Skeletal muscle tissue (tissue), 4 donors: ENCODE results near the gene SNX24. TPM values are rescaled to one million over a fixed set of nuclear protein-coding genes. Genes with fewer than 3 reads are reported as not detected.
"Not testable (repeated sequence)": the region's sequence is repeated elsewhere in the genome, so short reads cannot be mapped to it uniquely, and the experiment has no call there.

ENCODE experiments used
- H3K27ac ChIP-seq: one replicate; pipeline ENCODE4 v1.7.0; 2013; ENCODE audit warnings: mild to moderate bottlenecking, low read depth, low read length, inconsistent platforms
- H3K27me3 ChIP-seq, 3 donors: one replicate each; pipeline ENCODE4 v1.7.0; 2013; ENCODE audit warnings: low read length in 3 of 3; ENCODE audit not compliant: control insufficient read depth in 3 of 3, insufficient read depth in 3 of 3
- H3K36me3 ChIP-seq, 3 donors: one replicate each; pipeline ENCODE4 v1.7.0; 2013; ENCODE audit warnings: low read length in 3 of 3; ENCODE audit not compliant: control insufficient read depth in 3 of 3, insufficient read depth in 3 of 3
- H3K4me1 ChIP-seq, 3 donors: one replicate each; pipeline ENCODE4 v1.7.0; 2013; ENCODE audit warnings: low read length in 3 of 3, mild to moderate bottlenecking in 3 of 3; ENCODE audit not compliant: control insufficient read depth in 3 of 3, insufficient read depth in 3 of 3
- H3K4me3 ChIP-seq, 3 donors: one replicate each; pipeline ENCODE4 v1.7.0; 2013; ENCODE audit warnings: low read length in 3 of 3
- H3K9ac ChIP-seq, 3 donors: one replicate each; pipeline ENCODE4 v1.7.0; 2013; ENCODE audit warnings: low read length in 3 of 3, mild to moderate bottlenecking in 3 of 3, moderate library complexity in 2 of 3, low read depth in 1 of 3
- H3K9me3 ChIP-seq, 3 donors: one replicate each; pipeline ENCODE4 v1.7.0; 2013; ENCODE audit warnings: low read length in 3 of 3; ENCODE audit not compliant: control insufficient read depth in 3 of 3
- total RNA-seq: library from RNA; depleted of rRNA; stranded (reverse); fragments of >200 nt; gene quantifications from one replicate; pipeline ENCODE4 v1.2.3, GENCODE V29; 2014
- donor health status: Osteomylitis.

SNX24 gene
- total RNA-seq, 1 donor from 2014 or later = 11.5 TPM

DNA sequence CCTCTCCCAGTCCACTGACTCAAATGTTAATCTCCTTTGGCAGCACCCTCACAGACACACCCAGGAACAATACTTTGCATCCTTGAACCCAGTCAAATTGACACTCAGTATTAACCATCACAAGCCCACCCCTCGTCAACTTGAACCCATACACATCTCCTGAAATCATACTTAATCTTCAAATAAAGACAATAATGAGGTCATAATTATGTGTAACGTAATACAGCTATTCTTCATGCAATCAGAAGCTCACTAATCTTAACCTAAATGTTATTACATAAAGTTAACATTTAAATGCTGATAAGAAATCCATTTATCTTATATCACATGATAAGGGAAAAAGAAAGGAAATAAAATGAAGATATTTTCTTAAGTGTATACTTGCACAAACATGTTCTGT, 125.9 kb downstream of the SNX24 start:
- Histone ChIP-seq H3K9ac (no peak overlapping the region), H3K4me3 (no peak overlapping the region), H3K4me1 (no peaks in the 10 kb centered on the region), H3K36me3 (no peaks in the 10 kb centered on the region), H3K27me3 (no peaks in the 10 kb centered on the region), H3K9me3 (no peaks in the 10 kb centered on the region), H3K27ac (no peak overlapping the region)

DNA sequence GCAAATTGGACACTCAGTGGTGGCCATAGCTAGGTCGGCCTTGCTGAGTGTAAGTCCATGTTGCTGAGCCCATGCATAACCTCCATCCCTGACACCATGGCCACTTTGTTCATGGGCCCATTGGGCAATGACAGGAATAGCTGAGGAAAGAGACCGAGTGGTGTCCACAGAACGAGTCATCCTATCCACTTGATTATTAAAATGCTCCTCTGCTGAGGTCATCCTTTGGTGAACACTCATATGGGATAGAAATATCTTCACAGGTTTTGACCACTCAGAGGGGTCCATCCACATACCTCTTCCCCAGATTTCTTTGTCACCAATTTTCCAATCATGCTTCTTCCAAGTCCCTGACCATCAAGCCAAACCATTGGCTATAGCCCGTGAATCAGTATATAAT, 127.5 kb downstream of the SNX24 start:
- no peaks in the 10 kb centered on the region for H3K9me3 ChIP-seq

DNA sequence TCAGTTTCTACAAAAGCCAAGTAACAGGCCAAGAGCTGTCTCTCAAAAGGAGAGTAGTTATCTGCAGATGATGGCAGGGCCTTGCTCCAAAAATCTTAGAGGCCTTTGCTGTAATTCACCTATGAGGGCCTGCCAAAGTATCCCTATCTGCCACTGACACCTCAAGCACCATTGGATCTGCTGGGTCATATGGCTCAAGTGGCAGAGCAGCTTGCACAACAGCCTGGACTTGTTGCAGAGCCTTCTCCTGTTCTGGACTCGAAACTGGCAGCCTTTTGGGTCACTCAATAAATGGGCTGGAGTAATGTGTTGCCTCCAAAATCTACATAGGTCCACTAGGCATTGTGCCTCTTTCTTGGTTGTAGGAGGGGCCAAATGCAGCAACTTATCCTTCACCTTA, 128.3 kb downstream of the SNX24 start:
- not testable (repeated sequence) for H3K27ac ChIP-seq, H3K9ac ChIP-seq, H3K27me3 ChIP-seq, H3K4me1 ChIP-seq, H3K9me3 ChIP-seq, H3K36me3 ChIP-seq, H3K4me3 ChIP-seq

More for the DNA sequence above, 127.5 kb downstream of the SNX24 start:
- Histone ChIP-seq H3K4me3 (no peak overlapping the region), H3K27ac (no peak overlapping the region), H3K4me1 (no peaks in the 10 kb centered on the region), H3K36me3 (no peaks in the 10 kb centered on the region), H3K27me3 (no peaks in the 10 kb centered on the region), H3K9ac (no peak overlapping the region)

DNA sequence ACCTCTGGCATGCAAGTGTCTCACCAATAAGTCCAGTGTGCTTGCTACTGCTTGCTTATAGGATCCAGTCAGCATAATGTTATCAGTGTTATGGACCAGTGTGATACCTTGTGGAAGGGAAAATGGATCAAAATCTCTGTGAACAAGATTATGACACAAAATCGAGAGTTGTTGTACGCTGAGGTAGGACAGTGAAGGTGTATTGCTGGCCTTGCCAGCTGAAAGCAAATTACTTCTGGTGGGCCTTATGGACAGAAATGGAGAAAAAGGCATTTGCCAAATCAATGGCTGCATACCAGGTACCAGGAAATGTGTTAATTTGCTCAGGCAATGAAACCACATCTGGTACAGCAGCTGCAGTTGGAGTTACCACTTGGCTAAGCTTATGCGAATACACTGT, 128.8 kb downstream of the SNX24 start:
- H3K27ac ChIP-seq, H3K9me3 ChIP-seq, H3K27me3 ChIP-seq, H3K4me1 ChIP-seq, H3K4me3 ChIP-seq, H3K36me3 ChIP-seq, H3K9ac ChIP-seq: not testable (repeated sequence)

DNA sequence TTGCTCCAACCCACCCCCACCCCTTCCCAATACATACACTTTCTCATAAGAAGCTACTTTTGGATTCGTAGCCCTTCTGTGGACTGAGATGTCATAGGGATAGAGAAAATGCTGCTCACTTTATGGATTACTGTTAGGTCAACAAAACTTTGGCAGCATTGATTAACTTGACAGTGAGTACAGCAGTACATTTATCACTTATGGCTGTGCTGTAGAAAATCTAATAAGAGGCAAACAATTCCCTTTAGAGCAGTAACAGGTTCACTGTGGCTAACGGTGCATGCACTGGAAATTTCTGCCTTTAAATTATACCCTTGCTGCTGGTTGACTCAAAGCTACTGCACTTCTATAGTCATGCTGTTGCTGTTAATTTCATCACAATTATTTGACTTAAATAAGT, 131.9 kb downstream of the SNX24 start:
- H3K9me3 ChIP-seq = no peaks in the 10 kb centered on the region
- H3K9ac ChIP-seq = no peak overlapping the region
- no peaks in the 10 kb centered on the region for H3K4me1 ChIP-seq
- H3K27ac ChIP-seq = no peak overlapping the region
- no peak overlapping the region for H3K4me3 ChIP-seq
- H3K27me3 ChIP-seq = no peaks in the 10 kb centered on the region
- no peaks in the 10 kb centered on the region for H3K36me3 ChIP-seq

DNA sequence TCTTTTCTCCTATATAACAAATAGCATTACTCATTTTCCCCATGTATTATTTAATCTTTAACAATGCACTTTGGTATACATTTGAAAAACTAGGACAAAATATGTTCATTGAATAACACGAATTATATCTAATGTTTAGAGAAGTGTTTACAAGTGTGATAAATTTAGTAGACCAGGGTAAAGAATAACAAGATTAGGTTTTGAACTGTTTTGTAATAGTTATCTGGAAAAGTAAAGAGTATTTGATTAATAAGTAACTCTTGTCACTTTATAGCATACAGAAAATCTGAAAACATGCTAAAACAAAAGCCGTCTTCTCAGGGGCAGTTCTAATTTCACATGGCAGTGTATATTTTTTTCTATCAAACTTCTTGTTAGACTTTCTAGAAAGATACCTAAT, 132.7 kb downstream of the SNX24 start:
- Histone ChIP-seq H3K9me3 (no peaks in the 10 kb centered on the region), H3K9ac (no peak overlapping the region), H3K36me3 (no peaks in the 10 kb centered on the region), H3K4me3 (no peak overlapping the region), H3K4me1 (no peaks in the 10 kb centered on the region), H3K27me3 (no peaks in the 10 kb centered on the region), H3K27ac (no peak overlapping the region)

DNA sequence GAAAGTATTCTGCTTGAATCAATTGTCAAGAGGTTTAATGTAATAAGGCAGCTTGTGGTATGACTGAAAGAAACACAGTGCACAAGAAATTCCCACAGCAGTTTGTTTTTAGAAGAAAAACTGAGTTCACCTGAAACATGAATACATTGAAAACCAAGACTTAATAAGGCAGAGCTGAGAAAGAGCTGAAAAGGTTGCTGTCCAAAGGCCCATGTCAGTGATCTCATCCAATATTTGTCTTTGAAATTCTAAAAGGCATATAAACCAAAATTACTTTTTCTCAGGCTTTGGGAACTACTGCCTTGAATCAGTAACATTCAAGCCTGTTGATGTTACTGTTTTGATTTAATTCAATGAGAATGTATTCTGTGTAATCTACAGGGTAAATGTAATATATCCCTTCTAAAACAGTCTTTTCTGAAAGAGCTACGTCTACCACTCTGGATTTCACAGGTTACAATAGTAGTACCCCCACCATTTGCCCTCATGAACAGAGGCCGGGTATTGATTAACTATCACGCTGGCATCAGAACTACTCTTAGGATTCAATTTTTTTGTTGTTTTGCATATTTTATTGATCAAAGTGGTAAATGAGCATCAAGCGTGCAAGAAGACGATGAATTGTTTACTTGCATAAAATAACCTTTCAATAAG, 133.4 kb downstream of the SNX24 start:
- Histone ChIP-seq H3K9ac (no peak overlapping the region), H3K4me3 (no peak overlapping the region), H3K4me1 (no peaks in the 10 kb centered on the region), H3K27me3 (no peaks in the 10 kb centered on the region), H3K9me3 (no peaks in the 10 kb centered on the region), H3K27ac (no peak overlapping the region), H3K36me3 (no peaks in the 10 kb centered on the region)

DNA sequence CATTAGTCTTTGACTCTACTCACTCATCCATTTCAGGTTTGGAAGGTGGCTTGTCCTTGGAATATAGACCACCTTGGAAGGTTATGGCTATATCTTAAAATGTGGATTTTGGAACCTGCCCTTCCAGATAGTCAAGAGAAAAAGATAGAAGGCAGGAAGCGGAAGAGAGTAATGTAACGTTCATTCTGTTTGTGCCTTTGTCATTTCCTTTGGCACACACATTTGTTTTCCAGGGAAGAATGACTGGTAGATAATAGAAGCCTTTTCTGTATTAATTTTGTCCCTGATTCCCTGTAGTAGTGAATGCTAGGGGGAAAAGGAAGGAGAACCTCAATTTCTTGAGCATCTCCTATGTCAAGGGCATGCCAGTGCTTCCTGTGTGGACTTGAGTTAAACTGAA, 136.4 kb downstream of the SNX24 start:
- no peaks in the 10 kb centered on the region for H3K4me1 ChIP-seq
- peaks cover 0 to 3% (median 0%) of the 10 kb centered on the region in 3 donors for H3K36me3 ChIP-seq
- H3K4me3 ChIP-seq = no peak overlapping the region
- no peak overlapping the region for H3K27ac ChIP-seq
- H3K9ac ChIP-seq = no peak overlapping the region
- H3K9me3 ChIP-seq = no peaks in the 10 kb centered on the region
- H3K27me3 ChIP-seq = no peaks in the 10 kb centered on the region

DNA sequence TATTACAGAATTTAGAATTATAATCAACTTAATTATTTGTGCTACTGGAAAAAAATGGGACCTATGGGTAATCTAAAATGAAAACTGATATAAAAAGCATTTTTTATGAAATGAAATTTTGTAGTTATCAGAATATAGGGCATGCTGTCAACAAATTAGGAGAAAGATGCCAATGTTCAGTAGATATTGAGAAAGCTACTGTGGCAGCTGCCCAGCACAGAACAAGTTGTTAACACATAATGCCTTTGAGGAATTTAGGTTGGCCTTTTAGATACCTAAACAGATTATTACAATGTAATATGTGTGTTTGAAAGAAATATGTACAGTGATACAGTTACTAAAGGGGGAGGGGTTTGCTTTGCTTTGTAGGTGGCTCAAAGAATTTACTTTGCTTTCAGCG, 137.0 kb downstream of the SNX24 start:
- Histone ChIP-seq H3K27me3 (no peaks in the 10 kb centered on the region), H3K36me3 (peaks cover 0 to 3% (median 0%) of the 10 kb centered on the region in 3 donors), H3K4me3 (no peak overlapping the region), H3K27ac (no peak overlapping the region), H3K9me3 (no peaks in the 10 kb centered on the region), H3K4me1 (no peaks in the 10 kb centered on the region), H3K9ac (no peak overlapping the region)

DNA sequence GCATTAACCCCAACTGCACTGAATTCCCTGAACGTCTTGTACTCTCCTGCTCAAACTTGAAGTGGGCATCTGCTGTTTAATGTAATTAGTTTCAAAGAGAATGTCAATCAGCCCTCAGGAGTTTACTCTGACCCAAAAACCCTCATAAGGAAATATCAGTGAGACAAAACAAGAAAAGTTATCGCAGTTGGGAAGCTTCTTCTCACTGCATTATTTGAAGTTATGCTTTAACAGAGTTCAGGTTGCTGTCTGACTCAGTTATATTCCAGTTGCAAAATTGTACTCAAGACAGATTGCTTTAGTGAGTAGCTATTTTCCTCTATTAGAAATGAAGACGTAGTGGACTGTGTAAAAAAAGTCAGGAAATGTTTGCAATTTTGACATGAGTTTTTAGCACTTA, 139.0 kb downstream of the SNX24 start:
- Histone ChIP-seq H3K9me3 (no peaks in the 10 kb centered on the region), H3K36me3 (peaks cover 0 to 3% (median 0%) of the 10 kb centered on the region in 3 donors), H3K27me3 (no peaks in the 10 kb centered on the region), H3K27ac (no peak overlapping the region), H3K4me1 (no peaks in the 10 kb centered on the region), H3K4me3 (no peak overlapping the region), H3K9ac (no peak overlapping the region)
